GM23248 (cell line): Measurements from ENCODE around the gene CLINT1.

Source experiments
- EZH2 ChIP-seq: fragments of 200-600 bp; sonication (generic); IDR thresholded peaks from 2 replicates; pipeline ENCODE4 v1.6.1; 2018; ENCODE audit warnings: antibody characterized with exemption, mild to moderate bottlenecking; ENCODE audit not compliant: insufficient read depth, poor library complexity, severe bottlenecking
- EZH2phosphoT487 ChIP-seq: fragments of 200-600 bp; sonication (generic); IDR thresholded peaks from 2 replicates; pipeline ENCODE4 v1.6.1; 2018; ENCODE audit warnings: antibody characterized with exemption, moderate library complexity, mild to moderate bottlenecking, low read depth; ENCODE audit not compliant: insufficient read depth

DNA sequence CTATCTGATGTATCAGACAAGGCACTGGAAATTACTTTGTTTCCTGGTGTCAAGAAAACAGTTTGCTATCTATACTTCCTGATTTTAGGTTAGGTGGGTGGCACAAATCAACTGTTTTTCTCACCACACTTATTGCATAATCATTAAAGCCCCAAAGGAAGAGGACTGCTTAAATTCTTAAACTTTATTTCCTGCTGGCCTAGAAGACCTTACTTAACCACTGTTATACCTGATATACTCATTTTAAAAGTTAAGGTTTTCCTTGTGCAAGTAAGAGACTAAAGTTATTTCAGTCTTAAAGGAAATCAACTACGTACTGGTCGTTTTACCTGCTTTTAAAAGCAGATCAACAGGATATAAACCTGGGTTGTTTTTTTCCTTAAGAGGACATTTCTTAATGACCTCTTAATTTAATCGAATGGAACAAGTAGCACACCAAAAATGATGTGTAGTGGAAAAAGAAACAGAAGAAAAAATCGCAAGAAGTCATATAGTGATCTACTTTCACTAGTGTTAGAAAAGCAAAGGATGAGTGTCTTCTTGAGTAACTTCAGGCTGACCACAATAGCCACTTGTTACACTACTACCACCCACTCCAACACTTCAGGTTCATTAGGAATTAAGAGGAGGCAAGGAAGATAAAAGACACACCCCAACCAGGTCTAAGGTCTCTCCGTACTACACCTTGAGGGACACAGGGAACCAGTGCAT lies 974 bp downstream of the CLINT1 start:
- TF ChIP-seq EZH2 (no peak), EZH2phosphoT487 (no peak)
